SK-N-SH (cell line): ENCODE measurements around the gene MRPL53.

Experiments
- CTCF ChIP-seq: fragments of 200-600 bp; sonication (generic); IDR thresholded peaks from 2 replicates; pipeline ENCODE4 v1.6.1; 2017; ENCODE audit warnings: antibody characterized with exemption, mild to moderate bottlenecking, moderate library complexity
- NFIC ChIP-seq: IDR thresholded peaks from 2 replicates; pipeline ENCODE4 v1.4.0; 2012; ENCODE audit warnings: borderline replicate concordance

- TF ChIP-seq CTCF (no peak), NFIC (no peak)
These were observed 13.5 kb downstream of the MRPL53 start for GRCh38 chr2:74458938-74459363.
